PC-9 (cell line): ENCODE data around the gene CCDC33. TPM values are rescaled to one million over a fixed set of nuclear protein-coding genes. Genes with fewer than 3 reads are reported as not detected.

Experiments
- BruUV-seq: library from RNA; stranded (reverse); fragments of 400-500 nt; replicated peaks from 2 replicates; lab custom pipeline; 2021; lab: Mats Ljungman, UMichigan
- CTCF ChIA-PET: fragments of 300-600 bp; sonication (Branson Sonifier 250); formaldehyde crosslinking; loops from one replicate; lab custom pipeline; 2022; ENCODE audit warnings: antibody characterized with exemption; lab: Charles Lee
- POLR2A ChIA-PET: fragments of 300-600 bp; sonication (Branson Sonifier 250); formaldehyde crosslinking; loops from one replicate; lab custom pipeline; 2022; ENCODE audit warnings: antibody characterized with exemption; ENCODE audit not compliant: unreplicated experiment; lab: Charles Lee
- DNase-seq, 2 experiments: peaks; one replicate each; pipeline versions ENCODE4 v3.0.0 to v3.0.0-alpha.2; 2015 to 2022; ENCODE audit warnings: mixed read lengths in 1 of 2
- H2AFZ ChIP-seq: fragments of 200-600 bp; sonication (generic); 2 replicates; pipeline ENCODE4 v1.8.1; 2017; ENCODE audit warnings: antibody characterized with exemption
- H3F3A ChIP-seq: fragments of 200-600 bp; sonication (generic); 2 replicates; pipeline ENCODE4 v1.8.1; 2017; ENCODE audit warnings: antibody characterized with exemption, mild to moderate bottlenecking, low read depth; ENCODE audit not compliant: insufficient read depth
- H3K27ac ChIP-seq: fragments of 200-600 bp; sonication (generic); 2 replicates; pipeline ENCODE4 v1.6.1; 2016; ENCODE audit warnings: mixed run types
- H3K27me3 ChIP-seq: fragments of 200-600 bp; sonication (generic); 2 replicates; pipeline ENCODE4 v1.6.1; 2016; ENCODE audit warnings: low read depth, mixed run types; ENCODE audit not compliant: insufficient read depth
- H3K36me3 ChIP-seq: fragments of 200-600 bp; sonication (generic); 2 replicates; pipeline ENCODE4 v1.6.1; 2016; ENCODE audit warnings: low read depth, mixed run types
- H3K4me1 ChIP-seq: fragments of 200-600 bp; sonication (generic); replicated peaks from 2 replicates; pipeline ENCODE4 v1.6.1; 2016; ENCODE audit warnings: mixed run types; ENCODE audit not compliant: insufficient read depth
- H3K4me2 ChIP-seq: fragments of 200-600 bp; sonication (generic); 2 replicates; pipeline ENCODE4 v1.6.1; 2017; ENCODE audit warnings: mixed run types
- H3K4me3 ChIP-seq: fragments of 200-600 bp; sonication (generic); 2 replicates; pipeline ENCODE4 v1.6.1; 2016; ENCODE audit warnings: mixed run types
- H3K79me2 ChIP-seq: fragments of 200-600 bp; sonication (generic); 2 replicates; pipeline ENCODE4 v1.6.1; 2017; ENCODE audit warnings: low read depth, mixed run types
- H3K9me2 ChIP-seq: fragments of 200-600 bp; sonication (generic); 2 replicates; pipeline ENCODE4 v1.8.1; 2017; ENCODE audit warnings: mild to moderate bottlenecking; ENCODE audit not compliant: insufficient read depth
- H3K9me3 ChIP-seq: fragments of 200-600 bp; sonication (generic); 2 replicates; pipeline ENCODE4 v1.8.1; 2016; ENCODE audit warnings: low read depth; ENCODE audit not compliant: insufficient read depth
- H4K20me1 ChIP-seq: fragments of 200-600 bp; sonication (generic); 2 replicates; pipeline ENCODE4 v1.8.1; 2017; ENCODE audit not compliant: insufficient read depth
- EZH2 ChIP-seq: fragments of 200-600 bp; sonication (generic); IDR thresholded peaks from 2 replicates; pipeline ENCODE4 v1.8.0; 2017; ENCODE audit warnings: antibody characterized with exemption, low read depth
- intact Hi-C: fragments of 100-400 bp; cut with micrococcal nuclease; formaldehyde crosslinking; loops from one replicate; pipeline ENCODE4 v1.10.0; 2022; ENCODE audit not compliant: unreplicated experiment
- total RNA-seq: library from RNA; stranded (reverse); gene quantifications from 2 replicates; pipeline ENCODE4 v1.2.3, GENCODE V29; 2021
- TF ChIP-seq, protein P1 (sequence below): fragments of 200-600 bp; sonication (generic); conservative IDR thresholded peaks from 2 replicates; pipeline ENCODE4 v1.6.1; 2017; ENCODE audit warnings: mixed run types, antibody characterized with exemption, mild to moderate bottlenecking, moderate library complexity

The CCDC33 gene
- total RNA-seq, 1 experiment from 2014 or later: 7.5 TPM

GRCh38 chr15:74381481-74381880, 145.4 kb downstream of the CCDC33 start:
- Histone ChIP-seq H3K27ac (no peak overlapping the region), H3K9me2 (no peaks in the 10 kb centered on the region), H2AFZ (no peak overlapping the region), H4K20me1 (no peaks in the 10 kb centered on the region), H3F3A (peaks cover 15% of the 10 kb centered on the region; the same call in 1 of the 2 replicates), H3K79me2 (no peaks in the 10 kb centered on the region), H3K9me3 (no peaks in the 10 kb centered on the region), H3K27me3 (no peaks in the 10 kb centered on the region), H3K4me1 (peaks cover 63% of the 10 kb centered on the region), H3K4me2 (no peak overlapping the region), H3K4me3 (no peak overlapping the region), H3K36me3 (no peaks in the 10 kb centered on the region)
- intact Hi-C loops: no loop called here
- CTCF ChIA-PET: interaction anchor here (1.5 kb wide), 1 partner anchor 19 kb away, joined by 5 read pairs; no protein-coding TSS in a partner anchor
- POLR2A ChIA-PET: no interaction called here
- no peak for DNase-seq
- no TSS peak for BruUV-seq
- TF ChIP-seq EZH2: no peak
- TF ChIP-seq, protein P1, sequence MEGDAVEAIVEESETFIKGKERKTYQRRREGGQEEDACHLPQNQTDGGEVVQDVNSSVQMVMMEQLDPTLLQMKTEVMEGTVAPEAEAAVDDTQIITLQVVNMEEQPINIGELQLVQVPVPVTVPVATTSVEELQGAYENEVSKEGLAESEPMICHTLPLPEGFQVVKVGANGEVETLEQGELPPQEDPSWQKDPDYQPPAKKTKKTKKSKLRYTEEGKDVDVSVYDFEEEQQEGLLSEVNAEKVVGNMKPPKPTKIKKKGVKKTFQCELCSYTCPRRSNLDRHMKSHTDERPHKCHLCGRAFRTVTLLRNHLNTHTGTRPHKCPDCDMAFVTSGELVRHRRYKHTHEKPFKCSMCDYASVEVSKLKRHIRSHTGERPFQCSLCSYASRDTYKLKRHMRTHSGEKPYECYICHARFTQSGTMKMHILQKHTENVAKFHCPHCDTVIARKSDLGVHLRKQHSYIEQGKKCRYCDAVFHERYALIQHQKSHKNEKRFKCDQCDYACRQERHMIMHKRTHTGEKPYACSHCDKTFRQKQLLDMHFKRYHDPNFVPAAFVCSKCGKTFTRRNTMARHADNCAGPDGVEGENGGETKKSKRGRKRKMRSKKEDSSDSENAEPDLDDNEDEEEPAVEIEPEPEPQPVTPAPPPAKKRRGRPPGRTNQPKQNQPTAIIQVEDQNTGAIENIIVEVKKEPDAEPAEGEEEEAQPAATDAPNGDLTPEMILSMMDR: no peak

DNA sequence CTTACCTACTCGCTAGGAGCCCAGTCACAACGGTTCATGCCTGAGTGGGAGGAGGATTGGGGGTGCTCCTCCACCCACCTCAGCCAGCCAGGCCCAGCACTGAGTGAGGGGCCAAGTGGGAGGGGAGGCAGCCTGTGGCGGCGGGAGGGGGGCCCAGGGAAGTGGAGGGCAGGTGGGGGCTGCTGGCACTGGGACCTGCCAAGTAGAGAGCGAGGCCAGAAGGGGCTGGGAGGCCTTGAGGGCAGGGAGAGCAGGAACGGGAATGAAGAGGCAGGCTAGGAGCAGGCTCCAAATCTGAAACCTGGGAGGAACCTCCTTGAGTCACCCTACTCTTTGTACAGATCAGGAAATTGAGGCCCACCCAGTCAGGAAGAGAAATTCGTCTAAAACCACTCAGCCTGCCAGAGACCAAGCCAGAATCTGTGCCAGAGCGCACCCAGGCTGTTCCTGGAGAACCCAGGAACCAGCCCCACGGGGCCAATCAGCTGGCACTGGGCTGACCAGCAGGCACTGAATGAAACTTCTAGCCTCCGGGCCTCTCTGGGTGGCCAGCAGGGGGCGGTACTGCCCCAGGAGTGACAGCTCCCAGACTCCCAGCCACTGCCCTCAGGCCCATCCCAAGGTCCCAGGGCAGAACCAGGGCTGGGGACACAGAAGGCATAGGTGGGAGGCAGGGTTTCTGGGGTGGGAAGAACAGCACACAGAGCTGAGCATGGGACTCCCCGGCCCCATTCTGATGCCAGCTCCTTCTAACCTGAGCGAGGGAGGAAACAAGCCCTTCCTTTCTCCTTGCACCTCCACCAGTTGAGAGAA, 146.1 kb downstream of the CCDC33 start:
- Histone ChIP-seq H3K4me3 (no peak overlapping the region), H3K4me1 (peaks cover 63% of the 10 kb centered on the region), H3K27ac (no peak overlapping the region), H3K27me3 (no peaks in the 10 kb centered on the region), H4K20me1 (no peaks in the 10 kb centered on the region), H3K9me2 (no peaks in the 10 kb centered on the region), H2AFZ (no peak overlapping the region), H3K4me2 (no peak overlapping the region), H3F3A (peaks cover 15% of the 10 kb centered on the region; the same call in 1 of the 2 replicates), H3K79me2 (no peaks in the 10 kb centered on the region), H3K36me3 (no peaks in the 10 kb centered on the region), H3K9me3 (no peaks in the 10 kb centered on the region)
- ChIA-PET POLR2A (no interaction called here), CTCF (interaction anchor here (0.6 to 1.5 kb wide), 6 partner anchors 18 to 56 kb away, joined by 3 to 5 read pairs (median 4); partner anchors contain the start of gene SEMA7A)
- DNase-seq: peak; percentile 62 to 91
- no TSS peak for BruUV-seq
- TF ChIP-seq EZH2: no peak
- TF ChIP-seq, protein P1: peak; percentile 91
- intact Hi-C loops: loop anchor here (1.0 to 2.0 kb wide), 3 partner anchors 15 to 165 kb away; no protein-coding TSS in a partner anchor

GRCh38 chr15:74383286-74383685, 147.2 kb downstream of the CCDC33 start:
- peak overlapping the region; percentile 88 for H3K27ac ChIP-seq

More at GRCh38 chr15:74383286-74383685, 147.2 kb downstream of the CCDC33 start:
- POLR2A ChIA-PET: no interaction called here
- Histone ChIP-seq H3K36me3 (no peaks in the 10 kb centered on the region), H3K9me2 (no peaks in the 10 kb centered on the region), H4K20me1 (no peaks in the 10 kb centered on the region), H3K79me2 (no peaks in the 10 kb centered on the region), H3K27me3 (no peaks in the 10 kb centered on the region), H2AFZ (no peak overlapping the region), H3K4me3 (no peak overlapping the region), H3F3A (peaks cover 15% of the 10 kb centered on the region; the same call in 1 of the 2 replicates), H3K9me3 (no peaks in the 10 kb centered on the region), H3K4me1 (peaks cover 63% of the 10 kb centered on the region), H3K4me2 (peak overlapping the region; percentile 53)
- CTCF ChIA-PET: no interaction called here
- no peak for DNase-seq
- TF ChIP-seq EZH2: no peak
- TF ChIP-seq, protein P1: no peak
- BruUV-seq: TSS peak; percentile 16
- intact Hi-C loops: loop anchor here (2.0 kb wide), 2 partner anchors 14 to 164 kb away; no protein-coding TSS in a partner anchor
